Myocyte (in vitro differentiated cells): Measurements from ENCODE around the gene CLDN14. TPM values are rescaled to one million over a fixed set of nuclear protein-coding genes. Genes with fewer than 3 reads are reported as not detected.

Experiments
- total RNA-seq: library from RNA; depleted of rRNA; stranded (reverse); fragments of >200 nt; gene quantifications from 2 replicates; pipeline ENCODE4 v1.2.3, GENCODE V29; 2014

CLDN14 gene
- total RNA-seq, 1 donor from 2014 or later: 0.27 TPM

Other genes starting within 250 kb of the CLDN14 start
- gene MORC3, start 159.9 kb downstream of the CLDN14 start, total RNA-seq: 31.5 and 37.0 TPM in 2 replicates
- gene CHAF1B, start 94.7 kb downstream of the CLDN14 start, total RNA-seq: 0.67 and 1.3 TPM in 2 replicates
- 6.0 and 6.9 TPM in 2 replicates for gene SIM2, start 219.0 kb upstream of the CLDN14 start, total RNA-seq